ENCODE data around the gene FYCO1. TPM values are rescaled to one million over a fixed set of nuclear protein-coding genes. Genes with fewer than 3 reads are reported as not detected.
"Not testable (repeated sequence)": the region's sequence is repeated elsewhere in the genome, so short reads cannot be mapped to it uniquely, and the experiment has no call there.

Gene FYCO1
- total and polyA plus RNA-seq, 7 experiments from 2014 or later, result 0.95 to 27.5 (median 21.5) TPM

- H3K27me3 ChIP-seq (ENCODE audit: control insufficient read depth in 2 of 2, insufficient read depth in 2 of 2, low read length in 2 of 2); DNase-seq; H3K4me1 ChIP-seq (ENCODE audit: control insufficient read depth in 2 of 2, insufficient read depth in 2 of 2, low read length in 2 of 2); H3K27ac ChIP-seq (ENCODE audit: low read depth, low read length); H3K27ac Mint-ChIP-seq; H3K9me3 Mint-ChIP-seq; H3K4me3 ChIP-seq (ENCODE audit: low read length); ATAC-seq; H3K9me3 ChIP-seq (ENCODE audit: control insufficient read depth in 2 of 3, low read length in 3 of 3); H3K4me3 Mint-ChIP-seq; H3K4me1 Mint-ChIP-seq; H3K36me3 Mint-ChIP-seq; CTCF ChIA-PET; H3K36me3 ChIP-seq (ENCODE audit: control insufficient read depth in 2 of 3, insufficient read depth in 3 of 3, low read length in 3 of 3): not testable (repeated sequence)
- H3K27me3 Mint-ChIP-seq, result peaks cover 3 to 14% (median 8%) of the 10 kb centered on the region in 5 donors
- POLR2A ChIA-PET, result interaction anchor here (0.6 kb wide), 1 partner anchor 382 kb away, joined by 3 read pairs; no protein-coding TSS in a partner anchor
- intact Hi-C loops (cut with micrococcal nuclease), result loop anchor here in 1 of 2 donors (2.0 kb wide), 1 partner anchor 75 kb away; no protein-coding TSS in a partner anchor
These were observed 8.1 kb upstream of the FYCO1 start for GRCh38 chr3:46003706-46004105.

- Mint-ChIP-seq H3K36me3 (peaks cover 0 to 4% (median 0%) of the 10 kb centered on the region in 5 donors), H3K27ac (no peak overlapping the region), H3K27me3 (peaks cover 3 to 12% (median 9%) of the 10 kb centered on the region in 5 donors), H3K4me3 (no peak overlapping the region), H3K4me1 (peaks cover 0 to 13% (median 4%) of the 10 kb centered on the region in 7 donors), H3K9me3 (peaks cover 0 to 6% (median 0%) of the 10 kb centered on the region in 11 donors)
- no peaks in the 10 kb centered on the region for H3K27me3 ChIP-seq (ENCODE audit: control insufficient read depth in 2 of 2, insufficient read depth in 2 of 2, low read length in 2 of 2)
- H3K27ac ChIP-seq (ENCODE audit: low read depth, low read length), result no peak overlapping the region
- DNase-seq (no peak), ATAC-seq (no peak)
- H3K4me1 ChIP-seq (ENCODE audit: control insufficient read depth in 2 of 2, insufficient read depth in 2 of 2, low read length in 2 of 2), result peaks cover 2 to 4% of the 10 kb centered on the region in 2 donors
- no peaks in the 10 kb centered on the region for H3K9me3 ChIP-seq (ENCODE audit: control insufficient read depth in 2 of 3, low read length in 3 of 3)
- no peak overlapping the region for H3K4me3 ChIP-seq (ENCODE audit: low read length)
- intact Hi-C loops (cut with micrococcal nuclease), result no loop called here
- CTCF ChIA-PET, result no interaction called here
- POLR2A ChIA-PET, result no interaction called here
- H3K36me3 ChIP-seq (ENCODE audit: control insufficient read depth in 2 of 3, insufficient read depth in 3 of 3, low read length in 3 of 3), result no peaks in the 10 kb centered on the region
These were observed 5.6 kb upstream of the FYCO1 start for GRCh38 chr3:46001178-46001577.

- Mint-ChIP-seq H3K4me1 (peaks cover 0 to 30% (median 21%) of the 10 kb centered on the region in 7 donors), H3K27me3 (peaks cover 3 to 12% (median 8%) of the 10 kb centered on the region in 5 donors), H3K27ac (peak overlapping the region in 1 of 9 donors; percentile 56), H3K9me3 (peaks cover 0 to 5% (median 0%) of the 10 kb centered on the region in 11 donors), H3K4me3 (no peak overlapping the region), H3K36me3 (peaks cover 0 to 8% (median 0%) of the 10 kb centered on the region in 5 donors)
- peaks cover 0 to 4% (median 0%) of the 10 kb centered on the region in 3 experiments for H3K36me3 ChIP-seq (ENCODE audit: control insufficient read depth in 2 of 3, insufficient read depth in 3 of 3, low read length in 3 of 3)
- no peak overlapping the region for H3K4me3 ChIP-seq (ENCODE audit: low read length)
- POLR2A ChIA-PET, result no interaction called here
- CTCF ChIA-PET, result no interaction called here
- no peaks in the 10 kb centered on the region for H3K27me3 ChIP-seq (ENCODE audit: control insufficient read depth in 2 of 2, insufficient read depth in 2 of 2, low read length in 2 of 2)
- DNase-seq, result no peak
- peaks cover 17 to 25% of the 10 kb centered on the region in 2 donors for H3K4me1 ChIP-seq (ENCODE audit: control insufficient read depth in 2 of 2, insufficient read depth in 2 of 2, low read length in 2 of 2)
- no peak for ATAC-seq
- intact Hi-C loops (cut with micrococcal nuclease), result loop anchor here (10.0 kb wide), 3 partner anchors 153 to 977 kb away; partner anchors contain the start of genes LZTFL1 (in 2 of the 2), CCDC12 (in 1 of the 2), LIMD1 (in 1 of the 2) and NBEAL2 (in 1 of the 2)
- no peaks in the 10 kb centered on the region for H3K9me3 ChIP-seq (ENCODE audit: control insufficient read depth in 2 of 3, low read length in 3 of 3)
- no peak overlapping the region for H3K27ac ChIP-seq (ENCODE audit: low read depth, low read length)
These were observed 2.3 kb upstream of the FYCO1 start for GRCh38 chr3:45997942-45998341.

- CTCF ChIA-PET; H3K27me3 ChIP-seq (ENCODE audit: control insufficient read depth in 2 of 2, insufficient read depth in 2 of 2, low read length in 2 of 2); H3K36me3 ChIP-seq (ENCODE audit: control insufficient read depth in 2 of 3, insufficient read depth in 3 of 3, low read length in 3 of 3); H3K9me3 ChIP-seq (ENCODE audit: control insufficient read depth in 2 of 3, low read length in 3 of 3); ATAC-seq; H3K4me3 Mint-ChIP-seq; H3K9me3 Mint-ChIP-seq; H3K27ac ChIP-seq (ENCODE audit: low read depth, low read length); DNase-seq; H3K4me3 ChIP-seq (ENCODE audit: low read length): not testable (repeated sequence)
- intact Hi-C loops (cut with micrococcal nuclease), result loop anchor here (10.0 kb wide), 3 partner anchors 153 to 977 kb away; partner anchors contain the start of genes LZTFL1 (in 2 of the 2), CCDC12 (in 1 of the 2), LIMD1 (in 1 of the 2) and NBEAL2 (in 1 of the 2)
- H3K36me3 Mint-ChIP-seq, result peaks cover 0 to 10% (median 0%) of the 10 kb centered on the region in 5 donors
- POLR2A ChIA-PET, result interaction anchor here (4.0 kb wide), 1 partner anchor 21 kb away, joined by 14 read pairs; no protein-coding TSS in a partner anchor
- peaks cover 0 to 34% (median 26%) of the 10 kb centered on the region in 7 donors for H3K4me1 Mint-ChIP-seq
- peaks cover 3 to 12% (median 8%) of the 10 kb centered on the region in 5 donors for H3K27me3 Mint-ChIP-seq
- peak overlapping the region in 1 of 9 donors; percentile 56 for H3K27ac Mint-ChIP-seq
- peaks cover 22 to 29% of the 10 kb centered on the region in 2 donors for H3K4me1 ChIP-seq (ENCODE audit: control insufficient read depth in 2 of 2, insufficient read depth in 2 of 2, low read length in 2 of 2)
These were observed 1.9 kb upstream of the FYCO1 start for GRCh38 chr3:45997499-45997898.

- peak overlapping the region; percentile 85 for H3K4me3 ChIP-seq (ENCODE audit: low read length)
- CTCF ChIA-PET, result interaction anchor here (0.8 to 2.9 kb wide), 2 partner anchors 82 to 86 kb away, joined by 3 to 14 read pairs; no protein-coding TSS in a partner anchor
- Mint-ChIP-seq H3K4me3 (peak overlapping the region; percentile 83 to 93 (median 90)), H3K27ac (peak overlapping the region; percentile 74 to 95 (median 90)), H3K27me3 (peaks cover 0 to 6% (median 2%) of the 10 kb centered on the region in 5 donors), H3K36me3 (peaks cover 0 to 31% (median 3%) of the 10 kb centered on the region in 5 donors), H3K9me3 (peaks cover 0 to 2% (median 0%) of the 10 kb centered on the region in 11 donors), H3K4me1 (peaks cover 16 to 58% (median 46%) of the 10 kb centered on the region in 7 donors)
- peak; percentile 36 for ATAC-seq
- intact Hi-C loops (cut with micrococcal nuclease), result loop anchor here (1.0 to 10.0 kb wide), 12 partner anchors 18 to 980 kb away; partner anchors contain the start of genes LZTFL1 (in 2 of the 2), SACM1L (in 2 of the 2), CCDC12 (in 1 of the 2) and CXCR6 (in 1 of the 2)
- POLR2A ChIA-PET, result interaction anchor here (0.7 to 4.0 kb wide), 10 partner anchors 8 to 101 kb away, joined by 3 to 14 read pairs (median 5); partner anchors contain the start of gene XCR1
- peaks cover 0 to 7% (median 0%) of the 10 kb centered on the region in 3 experiments for H3K36me3 ChIP-seq (ENCODE audit: control insufficient read depth in 2 of 3, insufficient read depth in 3 of 3, low read length in 3 of 3)
- peak overlapping the region; percentile 84 for H3K27ac ChIP-seq (ENCODE audit: low read depth, low read length)
- DNase-seq, result peak in 3 of 9 donors; percentile 1 to 4 (median 3)
- peaks cover 22 to 52% of the 10 kb centered on the region in 2 donors for H3K4me1 ChIP-seq (ENCODE audit: control insufficient read depth in 2 of 2, insufficient read depth in 2 of 2, low read length in 2 of 2)
- H3K27me3 ChIP-seq (ENCODE audit: control insufficient read depth in 2 of 2, insufficient read depth in 2 of 2, low read length in 2 of 2), result no peaks in the 10 kb centered on the region
- no peaks in the 10 kb centered on the region for H3K9me3 ChIP-seq (ENCODE audit: control insufficient read depth in 2 of 3, low read length in 3 of 3)
These were observed 997 bp downstream of the FYCO1 start for GRCh38 chr3:45994419-45995235.

- intact Hi-C loops (cut with micrococcal nuclease), result loop anchor here (1.0 to 10.0 kb wide), 8 partner anchors 15 to 981 kb away; partner anchors contain the start of genes LZTFL1 (in 2 of the 2), CCDC12 (in 1 of the 2), LIMD1 (in 1 of the 2) and NBEAL2 (in 1 of the 2)
- peaks cover 0 to 37% (median 3%) of the 10 kb centered on the region in 5 donors for H3K36me3 Mint-ChIP-seq
- Histone ChIP-seq H3K36me3 (ENCODE audit: control insufficient read depth in 2 of 3, insufficient read depth in 3 of 3, low read length in 3 of 3) (peaks cover 0 to 7% (median 0%) of the 10 kb centered on the region in 3 experiments), H3K9me3 (ENCODE audit: control insufficient read depth in 2 of 3, low read length in 3 of 3) (no peaks in the 10 kb centered on the region), H3K4me3 (ENCODE audit: low read length) (peak overlapping the region; percentile 17), H3K27ac (ENCODE audit: low read depth, low read length) (no peak overlapping the region), H3K27me3 (ENCODE audit: control insufficient read depth in 2 of 2, insufficient read depth in 2 of 2, low read length in 2 of 2) (no peaks in the 10 kb centered on the region), H3K4me1 (ENCODE audit: control insufficient read depth in 2 of 2, insufficient read depth in 2 of 2, low read length in 2 of 2) (peaks cover 22 to 56% of the 10 kb centered on the region in 2 donors)
- POLR2A ChIA-PET, result interaction anchor here (0.7 to 4.0 kb wide), 7 partner anchors 9 to 72 kb away, joined by 3 to 14 read pairs (median 4); no protein-coding TSS in a partner anchor
- peaks cover 0 to 2% (median 0%) of the 10 kb centered on the region in 11 donors for H3K9me3 Mint-ChIP-seq
- no peak for ATAC-seq
- CTCF ChIA-PET, result interaction anchor here (0.8 to 2.9 kb wide), 3 partner anchors 83 to 87 kb away, joined by 3 to 14 read pairs (median 3); no protein-coding TSS in a partner anchor
- peak overlapping the region in 9 of 10 donors; percentile 23 to 87 (median 55) for H3K4me3 Mint-ChIP-seq
- H3K27me3 Mint-ChIP-seq, result peaks cover 0 to 6% (median 0%) of the 10 kb centered on the region in 5 donors
- peak in 3 of 9 donors; percentile 9 to 33 (median 18) for DNase-seq
- H3K4me1 Mint-ChIP-seq, result peaks cover 20 to 68% (median 55%) of the 10 kb centered on the region in 7 donors
- H3K27ac Mint-ChIP-seq, result peak overlapping the region in 3 of 9 donors; percentile 47 to 89 (median 76)
These were observed 2.1 kb downstream of the FYCO1 start for GRCh38 chr3:45993421-45994027.

All from naive thymus-derived CD4-positive, alpha-beta T cell (primary cell).